Measurements from ENCODE around the gene ACTG1.
"Not testable (repeated sequence)": the region's sequence is repeated elsewhere in the genome, so short reads cannot be mapped to it uniquely, and the experiment has no call there.

The ACTG1 gene

GRCh38 chr17:81531998-81532404 is 19.4 kb upstream of the ACTG1 start:
- not testable (repeated sequence) for DNase-seq

GRCh38 chr17:81531013-81531412 is 18.4 kb upstream of the ACTG1 start:
- DNase-seq, result not testable (repeated sequence)

- DNase-seq, result no peak
Observed at GRCh38 chr17:81529437-81529803, 16.8 kb upstream of the ACTG1 start.

GRCh38 chr17:81528651-81529436 is 16.2 kb upstream of the ACTG1 start:
- DNase-seq, result no peak

GRCh38 chr17:81528384-81528650 is 15.7 kb upstream of the ACTG1 start:
- DNase-seq, result no peak

GRCh38 chr17:81527591-81528383 is 15.2 kb upstream of the ACTG1 start, which contains the start of gene FSCN2:
FSCN2 (plus strand) TSS chr17:81528377; CDS start chr17:81528532, 155 bp downstream.
- DNase-seq, result no peak

GRCh38 chr17:81526662-81527571 is 14.3 kb upstream of the ACTG1 start:
- no peak for DNase-seq

- DNase-seq, result no peak
Observed at GRCh38 chr17:81524865-81525159, 12.2 kb upstream of the ACTG1 start.

GRCh38 chr17:81524039-81524864 is 11.7 kb upstream of the ACTG1 start:
- no peak for DNase-seq

GRCh38 chr17:81523402-81524038 is 10.9 kb upstream of the ACTG1 start:
- peak; percentile 95 for DNase-seq

GRCh38 chr17:81522491-81523401 is 10.1 kb upstream of the ACTG1 start:
- no peak for DNase-seq

GRCh38 chr17:81520021-81520901 is 7.7 kb upstream of the ACTG1 start:
- no peak for DNase-seq

- DNase-seq, result peak; percentile 88
Observed at GRCh38 chr17:81519284-81520020, 6.9 kb upstream of the ACTG1 start.

- no peak for DNase-seq
Observed at GRCh38 chr17:81518785-81519283, 6.2 kb upstream of the ACTG1 start.

- no peak for DNase-seq
Observed at GRCh38 chr17:81518113-81518784, 5.7 kb upstream of the ACTG1 start.

- no peak for DNase-seq
Observed at GRCh38 chr17:81517339-81518112, 4.9 kb upstream of the ACTG1 start.

- DNase-seq, result no peak
Observed at GRCh38 chr17:81517009-81517338, 4.4 kb upstream of the ACTG1 start.

- DNase-seq, result no peak
Observed at GRCh38 chr17:81516439-81516838, 3.8 kb upstream of the ACTG1 start.
